Hepatocyte (in vitro differentiated cells): ENCODE measurements around the gene OPTC.

Experiments
- CTCF ChIP-seq: fragments of 200-600 bp; sonication (generic); IDR thresholded peaks from 2 replicates; pipeline ENCODE4 v1.5.1; 2016; ENCODE audit warnings: antibody characterized with exemption, mild to moderate bottlenecking; ENCODE audit not compliant: poor library complexity
- EZH2phosphoT487 ChIP-seq: fragments of 200-600 bp; sonication (generic); IDR thresholded peaks from one replicate; pipeline ENCODE4 v1.6.1; 2018; ENCODE audit warnings: antibody characterized with exemption, mild to moderate bottlenecking, low read depth, moderate library complexity; ENCODE audit not compliant: unreplicated experiment, severe bottlenecking

GRCh38 chr1:203558064-203558760 lies 64.3 kb downstream of the OPTC start:
- TF ChIP-seq CTCF (no peak), EZH2phosphoT487 (no peak)
